IPS-18c (cell line): Measurements from ENCODE around the gene BRD3OS.
A peak's percentile ranks its signal among the peaks of the same experiment; 100 is the strongest.
"Not testable (repeated sequence)": the region's sequence is repeated elsewhere in the genome, so short reads cannot be mapped to it uniquely, and the experiment has no call there.

Experiments
- H3K4me3 ChIP-seq: 2 replicates; pipeline ENCODE4 v1.7.0; 2013; ENCODE audit warnings: low read depth, mild to moderate bottlenecking, low read length, moderate library complexity; ENCODE audit not compliant: insufficient read depth
- H3K9me3 ChIP-seq: one replicate; pipeline ENCODE4 v1.6.1; 2013; ENCODE audit warnings: mild to moderate bottlenecking, low read length, moderate library complexity; ENCODE audit not compliant: control insufficient read depth, insufficient read depth

The BRD3OS gene

GRCh38 chr9:134062461-134063087 lies 37.3 kb downstream of the BRD3OS start:
- no peak overlapping the region for H3K4me3 ChIP-seq
- no peaks in the 10 kb centered on the region for H3K9me3 ChIP-seq

GRCh38 chr9:134063088-134063570 lies 37.8 kb downstream of the BRD3OS start:
- Histone ChIP-seq H3K9me3 (no peaks in the 10 kb centered on the region), H3K4me3 (no peak overlapping the region)

- H3K9me3 ChIP-seq, result no peaks in the 10 kb centered on the region
- H3K4me3 ChIP-seq, result no peak overlapping the region
These were observed 38.5 kb downstream of the BRD3OS start for GRCh38 chr9:134063571-134064450.

GRCh38 chr9:134064711-134065110 lies 39.4 kb downstream of the BRD3OS start:
- Histone ChIP-seq H3K9me3 (no peaks in the 10 kb centered on the region), H3K4me3 (no peak overlapping the region)

- no peaks in the 10 kb centered on the region for H3K9me3 ChIP-seq
- peak overlapping the region; percentile 80 for H3K4me3 ChIP-seq
These were observed 40.5 kb downstream of the BRD3OS start for GRCh38 chr9:134065612-134066419.

- H3K4me3 ChIP-seq, result peak overlapping the region; percentile 80
- H3K9me3 ChIP-seq, result no peaks in the 10 kb centered on the region
These were observed 41.2 kb downstream of the BRD3OS start for GRCh38 chr9:134066526-134066912.

GRCh38 chr9:134066913-134067851 lies 41.9 kb downstream of the BRD3OS start:
- peak overlapping the region; percentile 80 for H3K4me3 ChIP-seq
- H3K9me3 ChIP-seq, result no peaks in the 10 kb centered on the region

- H3K9me3 ChIP-seq, result no peaks in the 10 kb centered on the region
- peak within 1 kb of the TSS; percentile 87 for H3K4me3 ChIP-seq
These were observed 42.8 kb downstream of the BRD3OS start, which contains the start of gene BRD3 for GRCh38 chr9:134067904-134068743. TSS of gene BRD3 (minus strand) at chr9:134068026. CDS start at chr9:134053477, 14,549 bp downstream.

GRCh38 chr9:134068744-134069479 lies 43.6 kb downstream of the BRD3OS start:
- Histone ChIP-seq H3K9me3 (no peaks in the 10 kb centered on the region), H3K4me3 (peak overlapping the region; percentile 87)

GRCh38 chr9:134069480-134070399 lies 44.5 kb downstream of the BRD3OS start:
- Histone ChIP-seq H3K9me3 (no peaks in the 10 kb centered on the region), H3K4me3 (no peak overlapping the region)

GRCh38 chr9:134071149-134071548 lies 45.9 kb downstream of the BRD3OS start:
- Histone ChIP-seq H3K9me3 (no peaks in the 10 kb centered on the region), H3K4me3 (no peak overlapping the region)

GRCh38 chr9:134072683-134073082 lies 47.4 kb downstream of the BRD3OS start:
- H3K9me3 ChIP-seq, H3K4me3 ChIP-seq: not testable (repeated sequence)

GRCh38 chr9:134073500-134073899 lies 48.2 kb downstream of the BRD3OS start:
- H3K9me3 ChIP-seq, result peaks cover 2% of the 10 kb centered on the region
- H3K4me3 ChIP-seq, result no peak overlapping the region

- not testable (repeated sequence) for H3K4me3 ChIP-seq, H3K9me3 ChIP-seq
These were observed 50.4 kb downstream of the BRD3OS start for GRCh38 chr9:134075689-134076088.
